ENCODE results near the gene CFAP77. TPM values are rescaled to one million over a fixed set of nuclear protein-coding genes. Genes with fewer than 3 reads are reported as not detected.

Gene CFAP77
- total and polyA plus RNA-seq, 10 of the 15 experiments (the other 5 are each of a cell fraction or from before 2014, with no cell fraction given), result 0.33 TPM; not detected in 9

GRCh38 chr9:132538071-132538470, 128.1 kb downstream of the CFAP77 start:
- SMC1A ChIA-PET (ENCODE audit: uncharacterized antibody, unreplicated experiment), result no interaction called here
- Histone ChIP-seq H3K4me1 (ENCODE audit: control insufficient read depth, insufficient read depth, low read length) (no peaks in the 10 kb centered on the region), H3K4me2 (ENCODE audit: control insufficient read depth, insufficient read depth) (no peak overlapping the region), H3K27ac (ENCODE audit: control insufficient read depth, insufficient read depth) (no peak overlapping the region), H3K36me3 (ENCODE audit: control insufficient read depth in 2 of 2, insufficient read depth in 2 of 2, low read length in 1 of 2) (no peaks in the 10 kb centered on the region), H3K79me2 (ENCODE audit: control insufficient read depth, insufficient read depth, low read length) (no peaks in the 10 kb centered on the region), H3K4me3 (no peak overlapping the region), H3K27me3 (replicated peaks in 1 of 2; ENCODE audit: control insufficient read depth in 2 of 2, insufficient read depth in 2 of 2, low read length in 1 of 2) (peaks cover 0 to 3% of the 10 kb centered on the region in 2 experiments; a peak in 2 of 4 replicates), H3K9ac (ENCODE audit: control insufficient read depth, insufficient read depth, low read length) (no peak overlapping the region), H4K20me1 (ENCODE audit: control insufficient read depth, insufficient read depth) (no peaks in the 10 kb centered on the region), H2AFZ (ENCODE audit: control insufficient read depth, low read depth, low read length) (no peak overlapping the region), H3K9me3 (replicated peaks; ENCODE audit: control insufficient read depth, insufficient read depth, low read length) (peaks cover 2% of the 10 kb centered on the region; the same call in 1 of the 3 replicates)
- no peak for FAIRE-seq
- 24% methylated on average over 8 of the region's 8 CpGs for WGBS (ENCODE audit: insufficient coverage, insufficient replicate concordance, low lambda C conversion rate, missing lambda C conversion rate)
- CTCF ChIA-PET, result no interaction called here
- in situ Hi-C loops (cut with MboI), result no loop called here
- no TSS peak for BruUV-seq (replicated peaks)
- ATAC-seq, result no peak
- intact Hi-C loops (cut with micrococcal nuclease; ENCODE audit: unreplicated experiment), result no loop called here
- no peak for DNase-seq (ENCODE audit: low read depth, low spot score)
- TF ChIP-seq BHLHE40 (IDR thresholded peaks at IDR 0.05; ENCODE audit: borderline replicate concordance in 1 of 2, low read depth in 2 of 2, low read length in 1 of 2), result no peak
- TF ChIP-seq ELK1 (IDR thresholded peaks at IDR 0.05; ENCODE audit: low read depth, low read length), result no peak
- TF ChIP-seq E2F8 (IDR thresholded peaks at IDR 0.05; ENCODE audit: low read depth, partially characterized antibody), result no peak
- TF ChIP-seq BRCA1 (IDR thresholded peaks at IDR 0.05; ENCODE audit: low read depth, low read length), result no peak
- TF ChIP-seq ATF7 (IDR thresholded peaks at IDR 0.05; ENCODE audit: low read depth), result no peak
- TF ChIP-seq IKZF1 (conservative IDR thresholded peaks at IDR 0.05), result no peak
- no peak for TF ChIP-seq BCL11A (IDR thresholded peaks at IDR 0.05; ENCODE audit: low read depth, low read length)
- TF ChIP-seq ZBED1 (IDR thresholded peaks at IDR 0.05; ENCODE audit: borderline replicate concordance), result no peak
- no peak for TF ChIP-seq CHD4 (IDR thresholded peaks at IDR 0.05)
- no peak for TF ChIP-seq RBBP5 (conservative IDR thresholded peaks at IDR 0.05)
- no peak for TF ChIP-seq ZZZ3 (IDR thresholded peaks at IDR 0.05; ENCODE audit: control insufficient read depth, insufficient read length, low read depth)
- TF ChIP-seq, protein P1, sequence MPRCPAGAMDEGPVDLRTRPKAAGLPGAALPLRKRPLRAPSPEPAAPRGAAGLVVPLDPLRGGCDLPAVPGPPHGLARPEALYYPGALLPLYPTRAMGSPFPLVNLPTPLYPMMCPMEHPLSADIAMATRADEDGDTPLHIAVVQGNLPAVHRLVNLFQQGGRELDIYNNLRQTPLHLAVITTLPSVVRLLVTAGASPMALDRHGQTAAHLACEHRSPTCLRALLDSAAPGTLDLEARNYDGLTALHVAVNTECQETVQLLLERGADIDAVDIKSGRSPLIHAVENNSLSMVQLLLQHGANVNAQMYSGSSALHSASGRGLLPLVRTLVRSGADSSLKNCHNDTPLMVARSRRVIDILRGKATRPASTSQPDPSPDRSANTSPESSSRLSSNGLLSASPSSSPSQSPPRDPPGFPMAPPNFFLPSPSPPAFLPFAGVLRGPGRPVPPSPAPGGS (IDR thresholded peaks at IDR 0.05; ENCODE audit: borderline replicate concordance, insufficient read depth, low read depth, low read length, poor library complexity, severe bottlenecking), result no peak
- no peak for TF ChIP-seq CHD2 (IDR thresholded peaks at IDR 0.05; ENCODE audit: borderline replicate concordance, low read depth, low read length)
- no peak for TF ChIP-seq NR2F1 (conservative IDR thresholded peaks at IDR 0.05)
- TF ChIP-seq GABPA (IDR thresholded peaks at IDR 0.05; ENCODE audit: low read depth), result no peak
- no peak for TF ChIP-seq STAT3 (IDR thresholded peaks at IDR 0.05; ENCODE audit: low read depth, low read length)
- TF ChIP-seq, protein P2, sequence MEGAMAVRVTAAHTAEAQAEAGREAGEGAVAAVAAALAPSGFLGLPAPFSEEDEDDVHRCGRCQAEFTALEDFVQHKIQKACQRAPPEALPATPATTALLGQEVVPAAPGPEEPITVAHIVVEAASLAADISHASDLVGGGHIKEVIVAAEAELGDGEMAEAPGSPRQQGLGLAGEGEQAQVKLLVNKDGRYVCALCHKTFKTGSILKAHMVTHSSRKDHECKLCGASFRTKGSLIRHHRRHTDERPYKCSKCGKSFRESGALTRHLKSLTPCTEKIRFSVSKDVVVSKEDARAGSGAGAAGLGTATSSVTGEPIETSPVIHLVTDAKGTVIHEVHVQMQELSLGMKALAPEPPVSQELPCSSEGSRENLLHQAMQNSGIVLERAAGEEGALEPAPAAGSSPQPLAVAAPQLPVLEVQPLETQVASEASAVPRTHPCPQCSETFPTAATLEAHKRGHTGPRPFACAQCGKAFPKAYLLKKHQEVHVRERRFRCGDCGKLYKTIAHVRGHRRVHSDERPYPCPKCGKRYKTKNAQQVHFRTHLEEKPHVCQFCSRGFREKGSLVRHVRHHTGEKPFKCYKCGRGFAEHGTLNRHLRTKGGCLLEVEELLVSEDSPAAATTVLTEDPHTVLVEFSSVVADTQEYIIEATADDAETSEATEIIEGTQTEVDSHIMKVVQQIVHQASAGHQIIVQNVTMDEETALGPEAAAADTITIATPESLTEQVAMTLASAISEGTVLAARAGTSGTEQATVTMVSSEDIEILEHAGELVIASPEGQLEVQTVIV (IDR thresholded peaks at IDR 0.05; ENCODE audit: borderline replicate concordance, partially characterized antibody), result no peak
- TF ChIP-seq CREM (IDR thresholded peaks at IDR 0.05; ENCODE audit: low read depth), result no peak
- TF ChIP-seq ZSCAN29 (IDR thresholded peaks at IDR 0.05), result no peak
- no peak for TF ChIP-seq NFYA (IDR thresholded peaks at IDR 0.05; ENCODE audit: borderline replicate concordance, low read depth, low read length)
- RAD21 ChIA-PET (ENCODE audit: unreplicated experiment), result no interaction called here
- POLR2A ChIA-PET, result no interaction called here
